Measurements from ENCODE around the gene SGK1.
"Not testable (repeated sequence)": the region's sequence is repeated elsewhere in the genome, so short reads cannot be mapped to it uniquely, and the experiment has no call there.

Gene SGK1

GRCh38 chr6:134245041-134245440 is 72.9 kb downstream of the SGK1 start:
- no peak overlapping the region for H3K4me3 ChIP-seq (ENCODE audit: low read depth, low read length)
- TF ChIP-seq CTCF (IDR thresholded peaks at IDR 0.05; ENCODE audit: insufficient read depth, low read length, missing control alignments), result no peak
- ChIA-PET CTCF (interaction anchor here (0.7 kb wide), 1 partner anchor 637 kb away, joined by 3 read pairs; no protein-coding TSS in a partner anchor), POLR2A (no interaction called here)
- DNase-seq (ENCODE audit: low read depth, low spot score), result no peak

- DNase-seq (ENCODE audit: low read depth, low spot score), result no peak
- POLR2A ChIA-PET, result no interaction called here
- CTCF ChIA-PET, result no interaction called here
- no peak overlapping the region for H3K4me3 ChIP-seq (ENCODE audit: low read depth, low read length)
- TF ChIP-seq CTCF (IDR thresholded peaks at IDR 0.05; ENCODE audit: insufficient read depth, low read length, missing control alignments), result no peak
Measured at GRCh38 chr6:134240665-134241431, 77.1 kb downstream of the SGK1 start.

GRCh38 chr6:134238960-134239795 is 78.7 kb downstream of the SGK1 start:
- ChIA-PET CTCF (no interaction called here), POLR2A (no interaction called here)
- DNase-seq (ENCODE audit: low read depth, low spot score), result no peak
- H3K4me3 ChIP-seq (ENCODE audit: low read depth, low read length), result no peak overlapping the region
- TF ChIP-seq CTCF (IDR thresholded peaks at IDR 0.05; ENCODE audit: insufficient read depth, low read length, missing control alignments), result no peak

- ChIA-PET POLR2A (no interaction called here), CTCF (interaction anchor here (1.2 kb wide), 1 partner anchor 403 kb away, joined by 3 read pairs; no protein-coding TSS in a partner anchor)
Measured at GRCh38 chr6:134238006-134238405, 79.9 kb downstream of the SGK1 start.

GRCh38 chr6:134235937-134236751 is 81.8 kb downstream of the SGK1 start:
- ChIA-PET CTCF (no interaction called here), POLR2A (no interaction called here)
- H3K4me3 ChIP-seq (ENCODE audit: low read depth, low read length), result no peak overlapping the region
- DNase-seq (ENCODE audit: low read depth, low spot score), result no peak
- TF ChIP-seq CTCF (IDR thresholded peaks at IDR 0.05; ENCODE audit: insufficient read depth, low read length, missing control alignments), result no peak

More at GRCh38 chr6:134238006-134238405, 79.9 kb downstream of the SGK1 start:
- no peak for TF ChIP-seq CTCF (IDR thresholded peaks at IDR 0.05; ENCODE audit: insufficient read depth, low read length, missing control alignments)
- no peak for DNase-seq (ENCODE audit: low read depth, low spot score)
- no peak overlapping the region for H3K4me3 ChIP-seq (ENCODE audit: low read depth, low read length)

- DNase-seq (ENCODE audit: low read depth, low spot score); POLR2A ChIA-PET; CTCF ChIA-PET; H3K4me3 ChIP-seq (ENCODE audit: low read depth, low read length): not testable (repeated sequence)
Measured at GRCh38 chr6:134235334-134235733, 82.6 kb downstream of the SGK1 start.
